Measurements from ENCODE around the gene DICER1.

DNA sequence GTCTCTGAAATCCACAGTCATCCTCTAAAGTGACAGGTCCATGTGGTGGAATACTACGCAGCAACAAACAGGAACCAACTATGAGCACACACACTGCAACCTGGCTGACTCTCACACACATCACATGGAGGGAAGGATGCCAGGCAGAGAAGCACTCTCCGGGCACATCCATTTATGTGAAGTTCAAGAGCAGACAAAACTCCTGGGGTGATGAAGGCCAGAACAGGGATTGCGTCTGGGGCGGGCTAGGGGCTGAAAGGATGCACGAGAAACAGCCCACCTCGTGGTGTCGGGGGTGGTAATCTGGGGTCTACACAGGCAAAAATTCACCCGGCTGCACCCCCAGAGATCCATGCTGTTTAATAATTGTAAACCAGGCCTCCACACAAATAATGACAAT, 100.2 kb downstream of the DICER1 start:
- TF ChIP-seq, protein P1, sequence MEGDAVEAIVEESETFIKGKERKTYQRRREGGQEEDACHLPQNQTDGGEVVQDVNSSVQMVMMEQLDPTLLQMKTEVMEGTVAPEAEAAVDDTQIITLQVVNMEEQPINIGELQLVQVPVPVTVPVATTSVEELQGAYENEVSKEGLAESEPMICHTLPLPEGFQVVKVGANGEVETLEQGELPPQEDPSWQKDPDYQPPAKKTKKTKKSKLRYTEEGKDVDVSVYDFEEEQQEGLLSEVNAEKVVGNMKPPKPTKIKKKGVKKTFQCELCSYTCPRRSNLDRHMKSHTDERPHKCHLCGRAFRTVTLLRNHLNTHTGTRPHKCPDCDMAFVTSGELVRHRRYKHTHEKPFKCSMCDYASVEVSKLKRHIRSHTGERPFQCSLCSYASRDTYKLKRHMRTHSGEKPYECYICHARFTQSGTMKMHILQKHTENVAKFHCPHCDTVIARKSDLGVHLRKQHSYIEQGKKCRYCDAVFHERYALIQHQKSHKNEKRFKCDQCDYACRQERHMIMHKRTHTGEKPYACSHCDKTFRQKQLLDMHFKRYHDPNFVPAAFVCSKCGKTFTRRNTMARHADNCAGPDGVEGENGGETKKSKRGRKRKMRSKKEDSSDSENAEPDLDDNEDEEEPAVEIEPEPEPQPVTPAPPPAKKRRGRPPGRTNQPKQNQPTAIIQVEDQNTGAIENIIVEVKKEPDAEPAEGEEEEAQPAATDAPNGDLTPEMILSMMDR (IDR thresholded peaks at IDR 0.05): no peak
- no peak for TF ChIP-seq POLR2A (IDR thresholded peaks at IDR 0.05)
